ENCODE measurements around the gene ATP7A. TPM values are rescaled to one million over a fixed set of nuclear protein-coding genes. Genes with fewer than 3 reads are reported as not detected.

Gene ATP7A
- polyA plus RNA-seq, 1 of the 3 experiments (the other 2 are of a cell fraction), result 1.7 TPM

GRCh38 chrX:77953302-77953701, 42.8 kb downstream of the ATP7A start:
- Histone ChIP-seq H3K9me2 (no peaks in the 10 kb centered on the region; the same call in 1 of the 2 replicates), H3K4me1 (ENCODE audit: control insufficient read depth in 1 of 2, insufficient read depth in 2 of 2, low read depth in 1 of 2, low read length in 1 of 2) (peaks cover 0 to 5% of the 10 kb centered on the region in 2 experiments; a peak in 2 of 4 replicates), H3F3A (replicated peaks; ENCODE audit: insufficient read depth) (peaks cover 7% of the 10 kb centered on the region), H4K20me1 (ENCODE audit: insufficient read depth) (no peaks in the 10 kb centered on the region; the same call in 1 of the 2 replicates), H3K27me3 (ENCODE audit: insufficient read depth) (no peaks in the 10 kb centered on the region; the same call in 1 of the 2 replicates), H3K4me3 (ENCODE audit: low read depth in 2 of 2, low read length in 1 of 2) (no peak overlapping the region), H3K79me2 (ENCODE audit: insufficient read depth) (no peaks in the 10 kb centered on the region; the same call in 1 of the 2 replicates), H3K9ac (no peak overlapping the region), H3K27ac (ENCODE audit: low read depth in 2 of 2, low read length in 1 of 2) (no peak overlapping the region), H2AFZ (ENCODE audit: low read depth) (no peak overlapping the region), H3K4me2 (no peak overlapping the region), H3K36me3 (replicated peaks in 1 of 2; ENCODE audit: control insufficient read depth in 1 of 2, insufficient read depth in 2 of 2, low read length in 1 of 2) (no peaks in the 10 kb centered on the region), H3K9me3 (no peaks in the 10 kb centered on the region)
- POLR2A ChIA-PET, result no interaction called here
- TF ChIP-seq CHD2 (IDR thresholded peaks at IDR 0.05; ENCODE audit: low read length, partially characterized antibody), result no peak
- TF ChIP-seq, protein P1, sequence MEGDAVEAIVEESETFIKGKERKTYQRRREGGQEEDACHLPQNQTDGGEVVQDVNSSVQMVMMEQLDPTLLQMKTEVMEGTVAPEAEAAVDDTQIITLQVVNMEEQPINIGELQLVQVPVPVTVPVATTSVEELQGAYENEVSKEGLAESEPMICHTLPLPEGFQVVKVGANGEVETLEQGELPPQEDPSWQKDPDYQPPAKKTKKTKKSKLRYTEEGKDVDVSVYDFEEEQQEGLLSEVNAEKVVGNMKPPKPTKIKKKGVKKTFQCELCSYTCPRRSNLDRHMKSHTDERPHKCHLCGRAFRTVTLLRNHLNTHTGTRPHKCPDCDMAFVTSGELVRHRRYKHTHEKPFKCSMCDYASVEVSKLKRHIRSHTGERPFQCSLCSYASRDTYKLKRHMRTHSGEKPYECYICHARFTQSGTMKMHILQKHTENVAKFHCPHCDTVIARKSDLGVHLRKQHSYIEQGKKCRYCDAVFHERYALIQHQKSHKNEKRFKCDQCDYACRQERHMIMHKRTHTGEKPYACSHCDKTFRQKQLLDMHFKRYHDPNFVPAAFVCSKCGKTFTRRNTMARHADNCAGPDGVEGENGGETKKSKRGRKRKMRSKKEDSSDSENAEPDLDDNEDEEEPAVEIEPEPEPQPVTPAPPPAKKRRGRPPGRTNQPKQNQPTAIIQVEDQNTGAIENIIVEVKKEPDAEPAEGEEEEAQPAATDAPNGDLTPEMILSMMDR (IDR thresholded peaks at IDR 0.05), result no peak
- TF ChIP-seq, protein P2, sequence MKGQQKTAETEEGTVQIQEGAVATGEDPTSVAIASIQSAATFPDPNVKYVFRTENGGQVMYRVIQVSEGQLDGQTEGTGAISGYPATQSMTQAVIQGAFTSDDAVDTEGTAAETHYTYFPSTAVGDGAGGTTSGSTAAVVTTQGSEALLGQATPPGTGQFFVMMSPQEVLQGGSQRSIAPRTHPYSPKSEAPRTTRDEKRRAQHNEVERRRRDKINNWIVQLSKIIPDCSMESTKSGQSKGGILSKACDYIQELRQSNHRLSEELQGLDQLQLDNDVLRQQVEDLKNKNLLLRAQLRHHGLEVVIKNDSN (IDR thresholded peaks at IDR 0.05; ENCODE audit: borderline replicate concordance, low read depth), result no peak
- no peak for TF ChIP-seq FOSL2 (IDR thresholded peaks at IDR 0.05; ENCODE audit: borderline replicate concordance, low read depth)
- TF ChIP-seq USF2 (IDR thresholded peaks at IDR 0.05; ENCODE audit: borderline replicate concordance, low read depth, low read length), result no peak
- no peak for DNase-seq
- CTCF ChIA-PET, result no interaction called here
- WGBS (ENCODE audit: low lambda C conversion rate), result 9% methylated on average over 1 of the region's 1 CpG

- Histone ChIP-seq H3K27me3 (ENCODE audit: insufficient read depth) (no peaks in the 10 kb centered on the region; the same call in 1 of the 2 replicates), H3K4me3 (ENCODE audit: low read depth in 2 of 2, low read length in 1 of 2) (no peak overlapping the region), H3K36me3 (replicated peaks in 1 of 2; ENCODE audit: control insufficient read depth in 1 of 2, insufficient read depth in 2 of 2, low read length in 1 of 2) (no peaks in the 10 kb centered on the region), H3K4me1 (ENCODE audit: control insufficient read depth in 1 of 2, insufficient read depth in 2 of 2, low read depth in 1 of 2, low read length in 1 of 2) (peaks cover 0 to 5% of the 10 kb centered on the region in 2 experiments; a peak in 2 of 4 replicates), H3K9me2 (no peaks in the 10 kb centered on the region; the same call in 1 of the 2 replicates), H3F3A (replicated peaks; ENCODE audit: insufficient read depth) (peaks cover 7% of the 10 kb centered on the region), H3K27ac (ENCODE audit: low read depth in 2 of 2, low read length in 1 of 2) (no peak overlapping the region), H2AFZ (ENCODE audit: low read depth) (no peak overlapping the region), H3K9ac (no peak overlapping the region), H3K9me3 (no peaks in the 10 kb centered on the region), H3K4me2 (no peak overlapping the region), H4K20me1 (ENCODE audit: insufficient read depth) (no peaks in the 10 kb centered on the region; the same call in 1 of the 2 replicates), H3K79me2 (ENCODE audit: insufficient read depth) (no peaks in the 10 kb centered on the region; the same call in 1 of the 2 replicates)
- CTCF ChIA-PET, result no interaction called here
- no peak for DNase-seq
- POLR2A ChIA-PET, result no interaction called here
- whole genome bisulfite sequencing (ENCODE audit: low lambda C conversion rate), result 20% methylated on average over 1 of the region's 1 CpG
- no peak for TF ChIP-seq YY1 (IDR thresholded peaks at IDR 0.05; ENCODE audit: low read depth)
- no peak for TF ChIP-seq TCF12 (IDR thresholded peaks at IDR 0.05)
- no peak for TF ChIP-seq RXRA (IDR thresholded peaks at IDR 0.05; ENCODE audit: borderline replicate concordance, low read depth)
- TF ChIP-seq MEF2A (IDR thresholded peaks at IDR 0.05; ENCODE audit: borderline replicate concordance, low read depth), result no peak
- TF ChIP-seq MXI1 (IDR thresholded peaks at IDR 0.05; ENCODE audit: low read depth, low read length), result no peak
- TF ChIP-seq, protein P3, sequence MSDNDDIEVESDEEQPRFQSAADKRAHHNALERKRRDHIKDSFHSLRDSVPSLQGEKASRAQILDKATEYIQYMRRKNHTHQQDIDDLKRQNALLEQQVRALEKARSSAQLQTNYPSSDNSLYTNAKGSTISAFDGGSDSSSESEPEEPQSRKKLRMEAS (IDR thresholded peaks at IDR 0.05; ENCODE audit: low read depth), result no peak
- no peak for TF ChIP-seq IRF3 (IDR thresholded peaks at IDR 0.05; ENCODE audit: low read depth, low read length)
- no peak for TF ChIP-seq FOXM1 (IDR thresholded peaks at IDR 0.05; ENCODE audit: low read depth)
- TF ChIP-seq, protein P2 (IDR thresholded peaks at IDR 0.05; ENCODE audit: borderline replicate concordance, low read depth), result no peak
- TF ChIP-seq SIN3A (IDR thresholded peaks at IDR 0.05; ENCODE audit: borderline replicate concordance, low read depth, low read length), result no peak
- no peak for TF ChIP-seq GATA2 (CRISPR knock-in tag; IDR thresholded peaks at IDR 0.05)
- no peak for TF ChIP-seq NRF1 (IDR thresholded peaks at IDR 0.05; ENCODE audit: low read depth, low read length)
- no peak for TF ChIP-seq TEAD4 (IDR thresholded peaks at IDR 0.05; ENCODE audit: borderline replicate concordance, insufficient read depth)
- no peak for TF ChIP-seq RAD21 (IDR thresholded peaks at IDR 0.05; ENCODE audit: low read length)
- TF ChIP-seq, protein P4, sequence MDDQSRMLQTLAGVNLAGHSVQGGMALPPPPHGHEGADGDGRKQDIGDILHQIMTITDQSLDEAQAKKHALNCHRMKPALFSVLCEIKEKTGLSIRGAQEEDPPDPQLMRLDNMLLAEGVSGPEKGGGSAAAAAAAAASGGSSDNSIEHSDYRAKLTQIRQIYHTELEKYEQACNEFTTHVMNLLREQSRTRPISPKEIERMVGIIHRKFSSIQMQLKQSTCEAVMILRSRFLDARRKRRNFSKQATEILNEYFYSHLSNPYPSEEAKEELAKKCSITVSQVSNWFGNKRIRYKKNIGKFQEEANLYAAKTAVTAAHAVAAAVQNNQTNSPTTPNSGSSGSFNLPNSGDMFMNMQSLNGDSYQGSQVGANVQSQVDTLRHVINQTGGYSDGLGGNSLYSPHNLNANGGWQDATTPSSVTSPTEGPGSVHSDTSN (IDR thresholded peaks at IDR 0.05), result no peak
Measured at GRCh38 chrX:77953708-77954107, 43.2 kb downstream of the ATP7A start.
